ENCODE data around the gene SPRY2.

The SPRY2 gene

DNA sequence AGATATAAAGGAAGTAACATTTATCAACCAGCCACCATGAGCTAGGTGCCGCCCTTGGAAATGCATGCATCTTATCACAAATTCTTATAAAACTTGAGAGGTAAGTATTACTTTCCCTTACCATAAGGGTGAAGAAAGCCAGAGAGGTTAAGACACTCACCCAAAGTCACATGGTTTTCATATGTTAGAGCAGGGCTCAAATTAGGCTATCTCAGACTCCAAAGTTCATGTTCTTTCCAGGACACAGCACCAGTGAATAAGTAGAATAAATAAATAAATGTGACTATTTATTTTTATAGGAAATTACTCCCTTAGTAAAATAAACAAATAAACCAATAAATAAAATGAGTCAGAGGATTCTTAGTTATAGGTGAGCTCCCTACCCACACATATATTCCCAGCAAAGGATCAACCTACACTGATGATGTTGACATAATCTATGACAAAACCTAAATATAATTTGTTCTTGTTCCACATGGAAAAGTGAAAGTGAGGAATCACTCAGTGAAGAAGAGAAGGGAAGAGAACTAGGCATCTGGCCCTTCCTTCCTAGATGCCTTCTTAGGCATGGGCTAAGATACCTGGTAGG, 27.2 kb downstream of the SPRY2 start:
- no peak for DNase-seq (ENCODE audit: low spot score)

- no peak for DNase-seq (ENCODE audit: low spot score)
Observed at GRCh38 chr13:80312967-80313366, 28.0 kb downstream of the SPRY2 start.

- no peak for DNase-seq (ENCODE audit: low spot score)
Observed at GRCh38 chr13:80312012-80312704, 28.8 kb downstream of the SPRY2 start.

- DNase-seq (ENCODE audit: low spot score) = no peak
Observed at GRCh38 chr13:80309926-80310325, 31.0 kb downstream of the SPRY2 start.

DNA sequence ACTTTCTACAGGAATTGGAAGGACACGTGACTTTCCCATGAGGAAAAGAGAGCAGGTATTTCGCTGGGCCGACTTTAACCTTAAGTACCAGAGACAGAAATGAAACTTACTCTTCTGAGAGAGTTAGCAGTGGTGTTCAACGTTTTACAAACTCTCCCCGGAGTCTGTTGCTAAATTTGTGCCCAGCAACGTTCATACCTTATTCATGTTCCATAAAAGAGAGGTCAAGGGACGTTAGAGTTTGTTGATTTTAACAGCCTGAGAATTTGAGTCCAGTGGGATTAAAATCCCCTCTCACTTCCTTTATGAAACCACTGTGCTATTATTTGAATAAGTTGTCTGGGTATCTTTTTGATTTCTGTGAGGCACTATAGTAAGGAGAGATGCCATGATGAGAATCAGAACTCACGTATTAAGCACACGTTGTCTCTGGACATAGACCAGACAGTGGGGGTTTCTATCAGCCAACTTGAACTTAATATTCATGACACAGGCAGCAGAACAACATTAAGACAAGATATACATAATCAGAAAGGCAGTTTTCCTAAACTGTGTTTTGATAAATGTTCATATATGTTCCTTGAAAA, 33.4 kb downstream of the SPRY2 start:
- no peak for DNase-seq (ENCODE audit: low spot score)

- no peak for DNase-seq (ENCODE audit: low spot score)
Observed at GRCh38 chr13:80306337-80306972, 34.5 kb downstream of the SPRY2 start.

DNA sequence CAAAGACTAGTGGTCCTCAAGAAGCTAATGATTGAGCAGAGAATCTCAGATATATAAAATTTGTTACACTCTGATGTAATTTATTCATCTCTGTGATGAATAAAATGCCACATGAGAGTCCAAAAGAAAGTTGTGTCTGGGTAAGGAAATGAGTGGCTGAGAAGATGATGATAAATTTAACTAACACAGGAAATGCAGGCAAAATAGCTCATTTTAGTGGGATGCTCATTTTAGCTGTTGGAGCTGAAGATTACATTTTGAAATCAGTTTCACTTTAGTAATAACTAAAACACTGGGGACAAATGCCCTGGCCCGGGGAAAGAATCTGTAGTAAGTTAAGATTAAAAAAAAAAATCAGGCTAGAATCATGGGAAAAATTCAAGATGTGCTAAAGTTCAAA, 35.2 kb downstream of the SPRY2 start:
- DNase-seq (ENCODE audit: low spot score) = no peak

DNA sequence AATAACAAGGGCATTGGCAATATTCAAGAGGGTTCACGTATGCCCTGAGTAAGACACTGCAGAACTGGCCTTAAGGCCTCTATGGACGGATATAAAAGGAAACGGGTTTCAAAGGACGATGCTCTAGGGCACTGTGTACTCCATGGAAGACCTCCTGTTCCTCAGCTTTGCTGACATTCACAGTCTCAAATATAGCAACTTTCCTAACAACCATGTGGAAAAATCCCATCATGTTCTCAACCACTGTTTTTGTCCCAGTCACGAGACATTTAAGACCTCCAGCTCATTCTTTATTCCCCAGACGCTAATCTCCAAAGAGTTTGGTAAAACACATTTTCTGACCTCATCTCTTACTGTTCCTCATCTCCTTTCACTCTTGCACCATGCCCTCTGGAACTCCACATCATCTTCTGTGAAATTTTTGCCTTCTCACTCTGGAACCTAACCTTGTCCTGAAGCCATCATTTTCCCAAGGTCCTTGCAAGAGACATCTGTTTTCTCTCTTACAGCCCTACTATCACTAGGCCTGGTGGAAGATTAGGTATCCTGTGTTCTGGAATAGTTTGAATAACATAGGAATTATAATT, 37.6 kb downstream of the SPRY2 start:
- no peak for DNase-seq (ENCODE audit: low spot score)

GRCh38 chr13:80299046-80299445, 41.9 kb downstream of the SPRY2 start:
- no peak for DNase-seq (ENCODE audit: low spot score)

- DNase-seq (ENCODE audit: low spot score) = no peak
Observed at GRCh38 chr13:80297503-80297902, 43.4 kb downstream of the SPRY2 start.

- no peak for DNase-seq (ENCODE audit: low spot score)
Observed at GRCh38 chr13:80297094-80297493, 43.8 kb downstream of the SPRY2 start.

DNA sequence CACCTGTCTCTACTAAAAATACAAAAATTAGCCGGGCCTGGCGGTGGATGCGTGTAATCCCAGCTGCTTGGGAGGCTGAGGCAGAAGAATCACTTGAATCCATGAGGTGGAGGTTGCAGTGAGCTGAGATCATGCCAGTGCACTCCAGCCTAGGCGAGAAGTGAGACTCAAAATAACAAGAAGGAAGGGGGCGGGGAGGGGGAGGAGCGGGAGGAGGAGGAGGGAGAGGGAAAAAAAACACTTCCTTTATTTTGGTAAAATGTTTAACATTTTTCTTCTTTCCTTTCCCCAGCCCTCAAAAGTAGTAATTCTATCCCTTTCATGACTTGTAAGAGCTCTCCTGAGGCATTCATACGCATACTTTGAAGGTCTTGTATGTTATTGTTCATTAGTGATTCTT, 44.3 kb downstream of the SPRY2 start:
- DNase-seq (ENCODE audit: low spot score) = no peak

GRCh38 chr13:80290591-80290990, 50.3 kb downstream of the SPRY2 start:
- no peak for DNase-seq (ENCODE audit: low spot score)

All from activated CD4-positive, alpha-beta T cell treated with anti-CD3 and anti-CD28 coated beads, Interleukin-2, Interleukin-4, amounts not matched to agents 100 ng/mL and 50 ng/mL, durations not matched to agents 16 hours and 8 hours (primary cell).